Measurements from ENCODE around the gene SVIL.
A peak's percentile ranks its signal among the peaks of the same experiment; 100 is the strongest.

Gene SVIL

DNA sequence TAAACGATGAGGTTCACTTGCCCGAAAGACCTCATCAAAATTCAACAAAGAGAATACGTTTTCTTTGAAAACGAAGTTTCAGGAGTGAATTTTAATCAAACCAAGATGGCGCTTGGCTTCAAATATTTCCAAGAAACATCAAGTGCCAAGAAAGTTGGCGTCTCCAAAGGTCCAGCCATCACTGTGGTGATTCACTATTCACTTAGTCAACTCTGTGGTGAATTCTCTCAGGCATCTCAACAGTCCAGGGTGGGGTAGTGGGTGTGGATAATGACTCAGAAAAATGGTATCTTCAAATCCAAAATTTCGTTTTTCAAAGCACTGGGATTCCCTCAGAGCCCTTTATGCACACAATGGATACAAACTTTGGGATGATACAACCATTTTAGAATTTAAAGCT lies 133.1 kb downstream of the SVIL start:
- TF ChIP-seq, protein P1, sequence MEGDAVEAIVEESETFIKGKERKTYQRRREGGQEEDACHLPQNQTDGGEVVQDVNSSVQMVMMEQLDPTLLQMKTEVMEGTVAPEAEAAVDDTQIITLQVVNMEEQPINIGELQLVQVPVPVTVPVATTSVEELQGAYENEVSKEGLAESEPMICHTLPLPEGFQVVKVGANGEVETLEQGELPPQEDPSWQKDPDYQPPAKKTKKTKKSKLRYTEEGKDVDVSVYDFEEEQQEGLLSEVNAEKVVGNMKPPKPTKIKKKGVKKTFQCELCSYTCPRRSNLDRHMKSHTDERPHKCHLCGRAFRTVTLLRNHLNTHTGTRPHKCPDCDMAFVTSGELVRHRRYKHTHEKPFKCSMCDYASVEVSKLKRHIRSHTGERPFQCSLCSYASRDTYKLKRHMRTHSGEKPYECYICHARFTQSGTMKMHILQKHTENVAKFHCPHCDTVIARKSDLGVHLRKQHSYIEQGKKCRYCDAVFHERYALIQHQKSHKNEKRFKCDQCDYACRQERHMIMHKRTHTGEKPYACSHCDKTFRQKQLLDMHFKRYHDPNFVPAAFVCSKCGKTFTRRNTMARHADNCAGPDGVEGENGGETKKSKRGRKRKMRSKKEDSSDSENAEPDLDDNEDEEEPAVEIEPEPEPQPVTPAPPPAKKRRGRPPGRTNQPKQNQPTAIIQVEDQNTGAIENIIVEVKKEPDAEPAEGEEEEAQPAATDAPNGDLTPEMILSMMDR (IDR thresholded peaks at IDR 0.05; ENCODE audit: insufficient read depth, low read length, missing control alignments) = no peak
- no peak for DNase-seq (ENCODE audit: low read depth, low spot score)
- CTCF ChIA-PET = interaction anchor here (0.9 to 3.9 kb wide), 8 partner anchors 12 to 357 kb away, joined by 3 to 65 read pairs (median 7); no protein-coding TSS in a partner anchor
- H3K4me3 ChIP-seq (ENCODE audit: low read depth, low read length) = no peak overlapping the region
- POLR2A ChIA-PET = no interaction called here

GRCh38 chr10:29499993-29500537 lies 134.7 kb downstream of the SVIL start:
- POLR2A ChIA-PET = no interaction called here
- CTCF ChIA-PET = interaction anchor here (1.5 kb wide), 1 partner anchor 54 kb away, joined by 3 read pairs; no protein-coding TSS in a partner anchor
- no peak overlapping the region for H3K4me3 ChIP-seq (ENCODE audit: low read depth, low read length)
- TF ChIP-seq, protein P1 (IDR thresholded peaks at IDR 0.05; ENCODE audit: insufficient read depth, low read length, missing control alignments) = no peak
- no peak for DNase-seq (ENCODE audit: low read depth, low spot score)

DNA sequence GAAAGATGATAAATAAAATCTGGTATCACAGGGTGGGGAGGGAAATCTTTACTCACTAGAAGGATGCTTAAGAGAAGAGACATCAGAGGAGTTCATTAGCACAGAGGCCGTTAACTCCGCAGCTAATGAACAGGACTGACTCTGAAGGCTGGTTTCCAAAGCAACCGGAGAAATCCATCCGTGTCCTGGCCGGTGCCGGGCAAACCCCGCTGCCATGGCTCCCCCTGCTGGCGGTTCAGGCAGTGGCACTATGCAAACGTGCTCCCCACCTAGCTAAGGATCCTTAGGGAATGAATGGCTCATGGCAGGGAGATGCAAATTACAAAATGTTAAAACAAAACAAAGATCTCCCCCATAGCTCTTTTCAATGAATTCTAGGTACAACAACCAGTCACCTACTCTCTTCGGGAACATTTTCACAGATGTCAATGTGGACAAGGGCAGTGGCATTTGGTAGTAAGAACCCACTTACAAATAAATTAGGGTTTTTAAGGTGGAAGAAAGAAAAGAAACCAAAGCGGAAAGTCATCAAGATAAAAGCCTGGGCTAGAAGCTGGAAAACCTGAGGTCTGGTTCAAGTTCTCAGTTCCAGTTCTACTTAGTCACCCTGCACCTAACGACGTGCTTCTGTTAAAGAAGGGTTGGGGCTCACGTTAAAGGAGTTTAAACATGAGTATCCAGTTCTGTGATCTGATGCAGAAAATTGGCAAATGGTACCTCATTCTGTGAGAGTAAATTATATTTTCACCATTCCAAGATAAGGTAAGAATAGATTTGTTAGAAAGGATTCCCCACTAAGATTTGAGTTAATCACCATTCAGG lies 138.2 kb downstream of the SVIL start:
- DNase-seq (ENCODE audit: low read depth, low spot score) = no peak
- TF ChIP-seq, protein P1 (IDR thresholded peaks at IDR 0.05; ENCODE audit: insufficient read depth, low read length, missing control alignments) = peak; percentile 96
- no peak overlapping the region for H3K4me3 ChIP-seq (ENCODE audit: low read depth, low read length)
- ChIA-PET CTCF (interaction anchor here (0.6 to 4.3 kb wide), 57 partner anchors 8 to 1192 kb away, joined by 3 to 59 read pairs (median 4); no protein-coding TSS in a partner anchor), POLR2A (interaction anchor here (0.6 kb wide), 1 partner anchor 1986 kb away, joined by 3 read pairs; no protein-coding TSS in a partner anchor)

GRCh38 chr10:29495366-29495765 lies 139.4 kb downstream of the SVIL start:
- ChIA-PET CTCF (interaction anchor here (1.1 to 4.3 kb wide), 17 partner anchors 9 to 868 kb away, joined by 3 to 59 read pairs (median 14); no protein-coding TSS in a partner anchor), POLR2A (no interaction called here)
- DNase-seq (ENCODE audit: low read depth, low spot score) = no peak
- H3K4me3 ChIP-seq (ENCODE audit: low read depth, low read length) = no peak overlapping the region
- TF ChIP-seq, protein P1 (IDR thresholded peaks at IDR 0.05; ENCODE audit: insufficient read depth, low read length, missing control alignments) = no peak

DNA sequence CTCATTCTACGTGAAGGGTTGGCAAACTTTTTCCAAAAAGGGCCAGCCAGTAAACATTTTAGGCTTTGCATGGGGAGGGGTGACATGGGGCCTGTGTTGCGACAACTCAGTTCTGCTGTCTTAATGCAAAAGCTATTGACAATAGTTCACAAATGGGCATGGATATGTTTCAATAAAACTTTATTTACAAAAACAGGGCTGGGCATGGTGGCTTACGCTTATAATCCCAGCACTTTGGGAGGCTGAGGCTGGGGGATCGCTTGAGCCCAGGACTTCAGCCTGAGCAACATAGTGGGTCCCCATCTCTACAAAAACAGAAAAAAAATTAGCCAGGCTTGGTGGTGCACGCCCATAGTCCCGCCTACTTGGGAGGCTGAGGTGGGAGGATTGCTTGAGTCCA lies 141.1 kb downstream of the SVIL start:
- CTCF ChIA-PET = interaction anchor here (0.6 to 1.4 kb wide), 4 partner anchors 11 to 852 kb away, joined by 3 to 7 read pairs (median 4); no protein-coding TSS in a partner anchor
- TF ChIP-seq, protein P1 (IDR thresholded peaks at IDR 0.05; ENCODE audit: insufficient read depth, low read length, missing control alignments) = no peak
- no peak for DNase-seq (ENCODE audit: low read depth, low spot score)
- H3K4me3 ChIP-seq (ENCODE audit: low read depth, low read length) = no peak overlapping the region
- POLR2A ChIA-PET = no interaction called here

GRCh38 chr10:29492774-29493173 lies 142.0 kb downstream of the SVIL start:
- TF ChIP-seq, protein P1 (IDR thresholded peaks at IDR 0.05; ENCODE audit: insufficient read depth, low read length, missing control alignments) = no peak
- no peak for DNase-seq (ENCODE audit: low read depth, low spot score)
- POLR2A ChIA-PET = no interaction called here
- CTCF ChIA-PET = interaction anchor here (1.1 to 1.3 kb wide), 2 partner anchors 11 to 98 kb away, joined by 3 to 4 read pairs; no protein-coding TSS in a partner anchor
- no peak overlapping the region for H3K4me3 ChIP-seq (ENCODE audit: low read depth, low read length)

All from AG04449 (cell line).